ENCODE measurements around the gene PYY.
"Not testable (repeated sequence)": the region's sequence is repeated elsewhere in the genome, so short reads cannot be mapped to it uniquely, and the experiment has no call there.

PYY gene

DNA sequence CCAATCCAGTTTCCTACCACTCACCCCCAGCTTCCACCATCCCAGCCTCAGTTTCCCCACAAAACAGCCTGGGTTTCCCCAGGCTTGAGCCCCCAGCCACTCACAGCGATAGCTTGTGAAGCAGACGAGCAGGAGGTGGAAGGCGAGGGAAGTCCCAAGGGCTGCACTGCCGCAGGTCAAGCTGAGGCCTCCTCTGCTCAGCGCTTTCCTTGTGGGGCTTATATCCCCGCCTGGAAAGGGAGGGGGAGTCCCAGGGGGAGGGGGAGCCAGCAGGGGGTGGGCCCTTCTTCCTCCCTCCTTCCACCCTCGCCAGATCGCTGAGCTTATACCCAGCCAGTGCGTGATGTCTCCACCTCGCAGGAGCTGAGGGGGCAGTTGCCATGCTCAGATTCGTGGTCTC is at the start of gene PYY:
Gene PYY, minus strand, starts transcription at position 195 of the 400 bp plus-strand sequence. CDS start 457 bp downstream, outside the sequence.
- no peak for DNase-seq (ENCODE audit: low read depth, low spot score)

DNA sequence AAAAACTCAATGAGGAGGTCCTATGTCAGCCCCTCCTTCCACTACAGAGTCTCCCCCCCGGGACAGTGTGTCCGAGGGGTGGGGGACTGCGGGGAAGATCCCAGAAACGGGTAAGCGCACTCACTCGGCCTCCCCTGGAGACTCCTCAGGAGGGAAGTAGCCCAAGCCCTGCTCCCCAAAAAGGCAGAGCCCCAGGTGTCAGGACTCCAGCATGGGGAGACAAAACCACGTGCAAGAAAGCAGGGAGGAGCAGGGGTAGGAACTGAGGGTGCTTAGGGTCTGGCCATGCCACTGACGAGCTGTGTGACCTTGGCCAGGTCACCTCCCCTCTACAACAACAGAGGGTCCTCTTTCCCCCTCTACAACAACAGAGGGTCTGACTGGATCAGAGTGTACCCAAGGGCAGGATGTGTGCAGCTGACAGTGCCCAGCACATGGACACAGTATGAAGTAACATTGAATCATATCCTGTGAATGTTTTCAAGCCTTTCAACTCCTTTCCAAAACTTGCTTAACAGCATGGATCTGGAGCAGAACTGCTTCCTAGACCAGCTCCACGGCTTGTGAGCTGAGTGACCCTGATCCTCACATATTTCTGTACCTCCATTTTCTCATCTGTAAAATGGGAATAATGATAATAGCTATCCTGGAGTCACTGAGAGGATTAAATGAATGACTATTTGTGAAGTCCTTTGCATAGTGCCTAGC is 48.6 kb upstream of the PYY start:
- DNase-seq (ENCODE audit: low read depth, low spot score): no peak

DNA sequence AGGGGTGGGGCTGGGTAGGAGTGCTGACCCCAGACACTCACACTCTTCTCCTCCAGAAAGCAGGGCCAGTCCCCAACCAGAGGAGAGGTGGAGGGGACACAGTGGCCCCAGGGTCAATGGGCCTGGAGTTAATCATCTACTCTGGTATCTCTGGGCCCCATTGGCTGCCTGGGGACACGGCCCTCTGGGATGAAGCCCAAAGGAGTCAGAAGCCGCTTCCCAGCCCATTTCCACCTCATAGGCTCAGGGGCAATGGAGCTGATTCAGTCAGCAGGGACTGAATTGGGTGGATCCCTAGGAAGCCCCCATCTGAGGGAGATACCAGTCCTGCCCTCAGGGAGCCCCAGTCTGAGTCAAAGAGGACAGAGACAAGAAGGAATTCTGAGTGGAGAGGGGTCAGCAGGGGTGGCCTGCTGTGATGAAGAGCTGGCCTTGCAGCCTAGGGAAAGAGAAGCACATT is 47.8 kb upstream of the PYY start:
- DNase-seq (ENCODE audit: low read depth, low spot score): peak; percentile 20

DNA sequence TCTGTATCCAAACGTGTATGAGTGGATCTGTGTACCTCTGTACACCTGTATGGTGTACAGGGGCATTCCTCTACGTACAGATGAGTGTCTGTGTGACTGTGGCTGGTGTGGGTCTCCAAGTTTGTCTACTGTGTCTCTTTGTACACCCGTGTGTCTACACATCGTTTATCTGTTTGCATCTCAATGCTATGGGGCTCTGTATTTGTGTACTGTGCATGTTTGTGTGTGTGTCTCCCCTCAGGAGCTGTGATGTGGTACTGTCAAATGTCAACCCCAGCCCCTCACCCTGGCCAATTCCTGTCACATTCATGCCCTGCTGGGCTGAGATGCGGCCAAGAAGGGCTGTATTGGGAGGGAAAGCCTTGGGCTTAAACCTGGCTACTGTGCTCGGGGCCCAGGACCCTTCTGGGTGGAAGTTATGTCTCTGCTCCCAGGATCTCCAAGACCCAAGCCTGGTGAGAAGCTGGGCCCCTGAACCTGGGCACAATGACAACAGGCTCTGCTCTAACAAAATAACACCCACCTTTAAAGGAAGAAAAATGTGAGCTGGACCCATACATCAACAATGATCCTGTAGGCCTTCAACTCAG is 47.2 kb upstream of the PYY start:
- DNase-seq (ENCODE audit: low read depth, low spot score): no peak

DNA sequence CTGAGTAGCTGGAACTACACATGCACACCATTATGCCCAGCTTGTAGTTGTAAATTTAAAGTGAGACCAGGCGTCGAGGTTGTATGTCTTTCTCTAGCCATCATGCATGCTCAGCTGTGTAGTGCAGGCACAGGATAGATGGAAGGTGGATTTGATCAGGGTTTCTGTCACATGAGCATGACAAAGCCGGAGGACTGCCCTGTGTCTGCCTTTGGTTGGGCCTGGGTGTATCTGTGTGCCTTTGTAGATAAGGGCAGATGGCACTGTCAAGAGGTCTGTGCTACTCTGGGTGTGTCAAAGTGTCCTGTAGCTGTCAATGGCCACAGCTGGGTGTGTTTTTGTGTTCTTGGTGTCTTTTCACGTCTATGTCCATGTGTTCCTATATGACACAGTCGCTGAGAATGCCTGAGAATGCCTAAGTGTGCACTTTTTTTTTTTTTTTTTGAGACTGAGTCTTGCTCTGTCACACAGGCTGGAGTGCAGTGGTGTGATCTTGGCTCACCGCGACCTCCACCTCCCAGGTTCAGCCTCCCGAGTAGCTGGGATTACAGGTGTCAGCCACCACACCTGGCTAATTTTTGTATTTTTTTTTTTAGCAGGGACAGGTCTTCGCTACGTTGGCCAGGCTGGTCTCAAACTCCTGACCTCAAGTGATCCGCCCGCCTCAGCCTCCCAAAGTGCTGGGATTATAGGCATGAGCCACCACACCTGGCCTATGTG is 46.6 kb upstream of the PYY start:
- no peak for DNase-seq (ENCODE audit: low read depth, low spot score)

DNA sequence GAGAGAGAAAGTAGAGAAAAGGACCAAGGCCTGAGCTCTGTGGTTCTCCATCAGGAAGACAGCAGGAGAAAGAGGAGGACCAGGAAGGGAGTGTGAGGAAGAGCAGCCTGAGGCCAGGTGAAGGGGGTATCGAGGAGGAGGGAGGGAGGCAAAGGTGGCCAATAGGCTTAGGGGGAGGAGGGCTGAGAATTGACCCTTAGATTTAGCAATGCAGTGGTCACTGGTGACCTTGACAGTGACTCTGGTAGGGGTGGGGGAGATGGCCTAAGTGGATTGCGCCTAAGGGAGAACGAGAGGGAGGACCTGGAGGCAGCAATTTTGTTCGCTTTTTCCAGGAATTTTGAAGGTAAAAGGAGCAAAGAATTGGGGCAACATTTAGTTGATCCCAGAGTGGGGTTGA is 45.3 kb upstream of the PYY start:
- DNase-seq (ENCODE audit: low read depth, low spot score): no peak

DNA sequence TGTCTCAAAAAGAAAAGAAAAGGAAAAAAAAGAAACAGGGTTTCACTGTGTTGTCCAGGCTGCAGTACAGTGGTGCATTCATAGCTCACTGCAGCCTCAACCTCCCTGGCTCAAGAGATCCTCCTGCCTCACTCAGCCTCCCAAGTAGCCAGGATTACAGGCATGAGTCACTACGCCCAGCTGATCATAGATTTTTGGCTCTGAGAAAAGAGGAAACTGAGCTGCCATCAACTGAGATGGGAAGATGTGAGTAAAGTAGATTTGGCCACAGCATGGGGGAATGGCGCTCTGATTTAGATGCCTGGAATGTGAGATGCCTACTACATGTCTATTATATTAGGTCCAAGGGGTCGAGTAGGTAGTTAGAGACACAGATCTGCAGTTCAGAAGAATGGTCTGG is 44.8 kb upstream of the PYY start:
- no peak for DNase-seq (ENCODE audit: low read depth, low spot score)

DNA sequence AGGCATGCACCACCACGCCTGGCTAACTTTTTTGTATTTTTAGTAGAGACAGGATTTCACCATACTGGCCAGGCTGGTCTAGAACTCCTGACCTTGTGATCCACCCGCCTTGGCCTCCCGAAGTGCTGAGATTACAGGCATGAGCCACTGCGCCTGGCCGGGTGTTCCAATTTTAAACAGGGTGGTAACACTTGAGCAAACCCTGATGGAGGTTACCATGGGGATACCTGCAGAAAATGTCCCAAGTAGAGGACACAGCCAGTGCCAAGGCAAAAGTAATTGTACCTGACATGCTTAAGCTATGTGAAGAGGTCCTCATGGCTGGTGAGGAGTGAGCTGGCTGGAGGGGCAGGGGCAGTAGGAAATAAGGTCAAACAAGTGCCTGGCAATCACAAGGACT is 43.4 kb upstream of the PYY start:
- not testable (repeated sequence) for DNase-seq (ENCODE audit: low read depth, low spot score)

DNA sequence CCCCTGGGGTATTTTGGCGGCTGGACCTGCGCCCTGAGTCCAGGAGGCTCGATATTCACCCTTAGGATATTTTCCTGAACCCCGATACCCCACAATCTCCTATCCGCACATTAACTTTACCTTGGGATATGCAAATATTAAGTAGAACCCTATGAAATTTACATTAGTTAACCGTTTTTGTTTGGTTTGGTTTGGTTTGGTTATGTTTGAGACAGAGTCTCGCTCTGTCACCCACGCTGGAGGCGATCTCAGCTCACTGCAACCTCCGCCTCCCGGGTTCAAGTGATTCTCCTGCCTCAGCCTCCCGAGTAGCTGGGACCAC is 41.4 kb upstream of the PYY start:
- DNase-seq (ENCODE audit: low read depth, low spot score): no peak

DNA sequence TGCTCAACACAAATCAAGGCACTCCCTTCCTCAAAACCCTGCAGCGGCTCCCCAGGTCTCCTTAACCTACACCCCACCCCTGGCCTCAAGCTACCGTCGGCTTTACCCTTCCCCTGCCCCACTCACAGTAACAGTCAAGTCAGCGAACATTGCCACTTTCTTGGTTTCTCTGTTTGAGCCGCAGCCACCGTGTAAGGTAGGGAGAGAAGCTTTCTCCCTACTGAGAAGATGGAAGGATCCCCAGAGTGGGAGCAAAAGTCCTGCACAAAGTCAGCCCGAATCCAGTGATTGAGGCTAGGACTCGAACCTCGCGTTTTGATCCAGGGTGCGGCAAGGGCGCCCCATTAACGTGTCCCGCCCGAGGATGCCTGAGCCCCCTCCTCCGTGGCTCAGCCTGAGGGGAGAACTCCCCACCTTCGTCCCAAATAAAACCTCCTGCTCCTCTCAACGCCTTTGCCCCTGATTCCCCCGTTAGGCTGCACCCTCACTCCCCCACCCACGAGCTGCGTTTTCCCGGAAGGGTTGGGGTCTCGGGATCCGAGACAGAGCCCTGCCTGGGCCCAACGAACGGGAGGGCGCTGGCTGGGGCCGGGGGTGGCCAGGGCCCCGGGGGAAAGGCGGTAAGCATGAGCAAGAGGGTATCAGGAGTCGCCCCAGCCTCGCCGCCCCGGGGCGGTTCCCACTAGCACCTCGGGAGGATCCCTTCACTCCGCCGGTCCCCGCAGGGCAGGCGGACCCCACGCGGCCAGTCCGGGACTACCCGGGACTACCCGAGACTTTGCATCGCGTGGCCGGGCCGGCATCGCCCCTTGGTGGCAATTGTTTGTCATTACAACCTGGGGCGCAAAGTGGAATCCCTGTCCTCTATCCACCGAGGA is 40.8 kb upstream of the PYY start:
- peak; percentile 70 for DNase-seq (ENCODE audit: low read depth, low spot score)

DNA sequence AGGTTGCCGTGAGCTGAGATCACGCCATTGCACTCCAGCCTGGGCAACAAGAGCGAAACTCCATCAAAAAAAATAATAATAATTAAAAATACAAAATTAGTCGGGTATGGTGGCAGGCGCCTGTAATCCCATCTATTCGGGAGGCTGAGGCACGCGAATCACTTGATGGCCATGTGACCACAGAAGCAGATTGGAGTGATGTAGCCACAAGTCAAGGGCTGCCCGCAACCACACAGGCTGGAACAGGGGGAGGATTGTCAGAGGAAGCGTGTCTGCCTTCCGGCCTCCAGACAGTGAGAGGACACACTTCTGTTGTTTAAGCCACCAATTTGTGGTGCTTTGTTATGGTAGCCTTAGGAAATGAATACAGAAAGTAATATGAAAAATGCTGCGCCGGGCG is 38.9 kb upstream of the PYY start:
- no peak for DNase-seq (ENCODE audit: low read depth, low spot score)

DNA sequence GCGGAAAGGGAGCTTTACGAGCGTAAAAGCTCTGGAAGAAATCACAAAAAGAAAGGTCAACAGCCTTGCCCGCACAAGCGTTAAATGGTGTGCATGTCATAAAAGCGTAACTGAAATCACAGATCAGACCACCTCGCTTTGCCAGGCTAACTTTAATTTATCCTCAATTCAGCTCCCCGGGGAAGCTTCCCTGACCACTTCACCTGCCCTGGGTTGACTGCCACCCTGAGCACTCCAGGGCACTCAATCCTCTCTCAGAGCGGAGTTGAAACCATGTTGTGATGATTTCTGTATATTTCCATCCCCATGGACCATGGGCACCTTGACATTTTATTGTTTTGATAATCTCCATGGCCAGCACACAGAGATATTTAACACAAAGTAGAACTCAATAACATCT is 34.6 kb upstream of the PYY start:
- no peak for DNase-seq (ENCODE audit: low read depth, low spot score)

DNA sequence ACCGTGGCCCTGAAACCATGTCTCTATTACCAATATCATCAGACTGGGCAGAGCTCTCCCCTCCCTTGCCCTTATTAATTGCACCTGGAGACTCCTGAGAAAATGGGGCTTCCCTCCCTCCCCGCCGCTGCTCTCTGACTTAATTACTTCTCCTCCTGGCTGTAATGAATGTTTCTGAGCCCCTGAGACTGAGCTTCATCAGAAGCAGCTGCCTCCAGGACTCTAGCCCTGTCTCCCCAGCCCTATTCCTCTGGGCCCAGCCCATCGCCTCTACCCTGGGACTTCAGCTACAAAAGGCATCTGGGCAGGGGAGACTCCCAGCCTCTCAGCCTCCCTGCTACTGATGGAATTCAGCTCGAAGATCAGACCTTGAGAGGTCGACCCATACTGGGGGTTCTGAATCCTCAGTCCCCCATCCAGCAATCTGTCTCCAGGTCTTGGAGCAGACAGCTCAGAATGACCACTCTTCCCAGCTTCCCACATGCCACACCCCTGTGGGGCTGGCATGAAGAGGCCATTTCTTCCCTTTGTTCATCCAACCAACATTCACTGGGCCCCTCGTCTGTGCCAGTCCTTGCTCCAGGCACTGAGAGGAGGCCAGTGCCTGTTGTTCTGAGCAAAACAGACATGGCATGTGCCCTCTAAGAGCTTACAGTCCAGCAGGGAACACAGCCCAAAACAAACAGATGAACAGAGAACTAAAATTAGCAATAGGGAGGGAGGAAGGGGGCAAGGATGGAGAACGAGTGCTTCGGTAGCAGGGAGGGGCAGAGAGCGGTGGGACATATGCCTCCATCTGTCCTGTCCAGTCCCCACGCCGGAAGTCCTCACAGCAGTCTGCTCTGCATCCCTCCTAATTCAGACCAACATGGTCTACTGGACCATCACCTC is 33.6 kb upstream of the PYY start:
- DNase-seq (ENCODE audit: low read depth, low spot score): no peak

DNA sequence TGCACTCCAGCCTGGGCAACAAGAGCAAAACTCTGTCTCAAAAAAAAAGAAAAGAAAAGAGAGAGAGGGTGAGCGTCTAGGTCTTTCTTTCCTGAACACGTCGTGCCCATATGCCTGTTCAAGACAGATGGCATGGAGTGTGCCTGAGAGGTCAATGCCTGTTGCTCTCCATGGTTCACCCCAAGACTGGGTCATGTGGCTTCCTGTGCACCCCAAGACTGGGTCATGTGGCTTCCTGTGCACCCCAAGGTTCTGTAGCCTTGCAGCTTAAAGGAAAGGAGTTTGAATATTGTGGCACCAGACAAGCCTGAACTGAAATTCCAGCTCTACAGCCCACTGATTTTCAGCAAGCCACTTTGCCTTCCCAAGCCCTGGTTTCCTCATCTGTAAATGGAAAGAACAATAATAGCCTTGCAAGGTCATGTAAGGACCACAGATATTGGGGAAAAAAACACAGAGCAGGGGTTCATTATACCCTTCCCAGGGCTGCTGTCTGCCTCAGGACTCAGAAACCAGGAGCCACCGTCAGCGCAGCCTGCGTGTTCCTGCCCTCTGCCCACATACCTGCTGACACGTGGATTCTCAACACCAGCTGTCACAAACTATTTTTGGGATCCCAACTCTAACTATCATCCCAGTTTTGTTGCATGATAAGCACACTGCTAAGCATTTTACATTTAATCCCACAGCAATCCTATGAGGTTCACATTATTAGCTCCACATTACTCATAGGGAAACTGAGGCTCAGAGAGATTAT is 32.7 kb upstream of the PYY start:
- DNase-seq (ENCODE audit: low read depth, low spot score): no peak

DNA sequence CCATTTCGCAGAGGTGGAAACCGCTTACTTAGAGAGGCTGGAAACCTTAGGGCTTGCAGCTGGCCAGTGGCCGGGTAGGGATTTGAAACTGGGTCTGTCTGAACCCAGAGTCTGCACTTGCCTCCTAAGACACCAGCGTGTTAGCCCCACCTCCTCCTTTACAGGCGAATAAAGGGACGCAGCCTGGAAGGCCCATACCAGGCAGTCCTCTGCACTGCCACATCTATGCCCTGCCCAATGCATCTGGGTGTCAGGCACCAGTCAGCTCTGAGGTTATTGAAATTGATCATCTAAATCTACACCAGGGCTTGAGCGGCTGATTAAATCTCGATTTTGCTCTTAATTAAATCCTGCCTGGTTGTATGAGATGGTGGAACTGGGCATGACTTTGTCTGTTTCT is 30.8 kb upstream of the PYY start:
- DNase-seq (ENCODE audit: low read depth, low spot score): no peak

DNA sequence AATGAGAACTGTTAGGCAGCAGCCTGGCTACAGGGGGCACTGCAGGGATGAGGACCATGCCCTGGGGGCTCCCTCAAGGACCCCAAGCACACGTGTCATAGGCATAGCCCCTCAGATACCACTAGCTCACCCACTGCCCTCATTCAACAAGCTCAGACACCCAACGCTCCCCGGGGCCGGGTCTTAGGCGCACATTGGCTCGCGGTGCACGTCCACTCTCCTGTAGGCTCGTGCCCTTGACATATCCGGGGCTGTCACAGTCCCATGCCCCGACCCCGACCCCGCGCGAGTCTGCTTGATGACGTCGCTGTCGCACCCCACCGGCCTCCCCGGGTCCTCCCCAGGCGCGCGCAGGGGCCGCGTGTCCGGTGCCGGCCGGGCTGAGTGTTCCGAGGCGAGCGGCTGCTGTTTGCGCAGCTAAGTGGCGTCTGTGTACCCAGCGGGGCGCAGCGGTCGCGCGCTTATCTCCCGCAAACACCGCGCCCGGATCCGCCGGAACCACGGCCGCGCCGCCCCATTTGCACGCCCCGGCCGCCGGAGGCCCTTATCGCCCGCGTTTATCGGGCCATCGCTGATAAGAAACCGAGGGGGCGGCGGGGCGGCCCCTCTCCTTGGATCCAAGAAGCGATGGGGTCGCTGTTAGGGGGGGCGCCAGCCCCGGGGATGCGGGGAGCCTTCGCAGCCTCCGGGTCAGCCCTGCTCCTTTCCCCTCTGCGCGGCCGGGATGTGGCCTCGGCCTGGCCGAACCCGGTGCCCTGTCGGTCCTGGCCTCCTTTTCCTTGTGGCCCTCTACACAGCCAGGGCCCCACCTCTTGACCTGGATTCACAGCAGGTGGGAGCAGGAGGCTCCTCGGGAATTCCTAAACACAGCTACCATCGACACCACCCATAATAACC is 30.0 kb upstream of the PYY start:
- peak; percentile 31 for DNase-seq (ENCODE audit: low read depth, low spot score)

DNA sequence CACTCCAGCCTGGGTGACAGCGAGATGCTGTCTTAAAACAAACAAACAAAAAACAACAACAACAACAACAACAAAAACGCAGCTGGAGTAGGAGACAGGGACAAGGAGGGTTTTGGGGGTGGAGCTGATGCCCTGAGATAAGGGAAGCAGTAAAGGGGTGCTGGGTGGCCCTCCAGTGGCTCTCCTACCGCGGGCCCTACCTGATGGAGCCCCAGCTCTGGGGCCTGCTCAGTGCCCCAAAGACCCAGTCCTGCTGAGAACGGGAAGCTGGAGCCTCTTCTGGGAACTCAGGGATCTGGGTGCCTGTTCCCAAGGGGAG is 29.4 kb upstream of the PYY start:
- no peak for DNase-seq (ENCODE audit: low read depth, low spot score)

DNA sequence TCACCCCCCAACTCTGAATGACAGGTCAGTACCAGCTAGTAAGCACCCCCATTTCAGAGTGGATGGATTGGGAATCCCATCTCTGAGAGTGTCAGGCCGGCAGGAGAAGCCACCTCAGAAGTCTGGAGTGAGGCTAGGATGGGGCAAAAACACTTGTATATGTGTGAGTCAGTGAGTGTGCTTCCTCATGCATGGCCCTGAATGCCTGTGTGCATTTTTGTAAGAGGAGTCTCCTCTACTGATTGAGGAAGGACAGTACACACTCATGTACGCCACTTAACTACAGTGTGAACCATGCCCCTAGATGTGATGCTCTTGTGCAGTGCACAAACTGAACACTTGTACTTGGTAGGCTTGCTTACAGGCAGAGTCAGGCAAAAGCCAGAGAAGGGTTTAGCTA is 28.4 kb upstream of the PYY start:
- no peak for DNase-seq (ENCODE audit: low read depth, low spot score)

DNA sequence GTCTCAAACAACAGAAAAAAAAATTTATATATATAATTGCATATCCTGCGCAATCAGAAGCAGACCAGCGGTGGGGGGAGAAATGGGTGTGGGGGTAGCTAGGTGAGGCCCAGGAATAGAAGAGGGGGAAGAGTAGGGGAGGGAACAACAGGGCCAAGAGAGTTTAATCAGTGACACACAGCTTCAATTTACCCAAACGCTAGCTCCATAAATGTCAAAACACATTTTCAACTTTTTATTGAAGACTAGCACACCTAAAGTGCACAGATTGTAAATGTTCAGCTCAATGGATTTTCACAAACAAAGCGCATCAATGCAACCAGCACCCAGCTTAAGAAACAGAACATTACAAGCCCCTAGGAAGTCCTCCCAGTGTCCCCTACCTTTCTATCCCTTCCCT is 25.9 kb upstream of the PYY start:
- DNase-seq (ENCODE audit: low read depth, low spot score): no peak

DNA sequence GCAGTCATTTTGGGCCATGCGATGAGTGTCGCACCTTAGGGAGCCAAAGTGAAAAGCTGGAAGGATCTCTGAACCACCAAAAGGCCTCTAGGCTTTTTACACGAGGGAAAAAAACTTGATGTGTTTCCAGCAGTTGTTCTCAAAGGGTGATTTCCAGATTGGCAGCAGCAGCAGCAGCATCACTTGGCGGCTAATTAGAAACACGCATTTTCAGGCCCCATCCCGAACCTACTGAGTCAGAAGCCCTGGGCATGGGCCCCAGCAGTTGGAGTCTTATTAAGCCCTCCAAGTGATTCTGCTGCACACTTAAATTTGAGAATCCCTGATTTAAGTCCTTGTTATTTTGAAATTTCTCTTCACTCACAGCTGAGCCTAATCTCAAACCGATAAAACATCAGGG is 25.3 kb upstream of the PYY start:
- no peak for DNase-seq (ENCODE audit: low read depth, low spot score)

All from ELF-1 (cell line).